T-cell (primary cell): ENCODE results near the gene GPR146. TPM values are rescaled to one million over a fixed set of nuclear protein-coding genes. Genes with fewer than 3 reads are reported as not detected.

Source experiments
- ATAC-seq, 4 experiments: fragments of 200-7000 bp in 3 of 4; fragments of 150-1000 bp in 1 of 4; cut with Tn5 transposase; replicated peaks in 1 of 4; 1 replicate in 3 of 4; 2 replicates in 1 of 4; pipeline ENCODE4 v1.10.0; 2021; ENCODE audit warnings: moderate library complexity in 3 of 4, mild to moderate bottlenecking in 2 of 4, moderate number of reproducible peaks in 1 of 4
- CTCF ChIA-PET, 2 donors: fragments of 300-600 bp; sonication (Branson Sonifier 250); formaldehyde crosslinking; loops; one replicate each; lab custom pipeline; 2022; ENCODE audit warnings: antibody characterized with exemption in 2 of 2; lab: Charles Lee
- POLR2A ChIA-PET, 2 donors: fragments of 300-600 bp; sonication (Branson Sonifier 250); formaldehyde crosslinking; loops; one replicate each; lab custom pipeline; 2022; ENCODE audit warnings: antibody characterized with exemption in 2 of 2; lab: Charles Lee
- DNase-seq, 35 experiments: peaks; one replicate each; pipeline versions ENCODE4 v3.0.0 to v3.0.0-alpha.2; 2013 to 2023
- H3K27ac ChIP-seq: one replicate; pipeline ENCODE4 v1.5.1; 2013; ENCODE audit warnings: low read length
- H3K27me3 ChIP-seq, 2 experiments: replicated peaks in 1 of 2; 1 replicate in 1 of 2; 2 replicates in 1 of 2; pipeline versions ENCODE4 v1.6.1 to v1.7.0; 2013; ENCODE audit warnings: low read length in 1 of 2, mixed read lengths in 1 of 2; ENCODE audit not compliant: control insufficient read depth in 2 of 2, insufficient read depth in 2 of 2; ENCODE audit errors: extremely low read depth in 1 of 2
- H3K36me3 ChIP-seq, 2 donors: 1 replicate in 1 of 2; 2 replicates in 1 of 2; pipeline versions ENCODE4 v1.6.1 to v1.7.0; 2013; ENCODE audit warnings: low read length in 1 of 2; ENCODE audit not compliant: control insufficient read depth in 2 of 2, insufficient read depth in 1 of 2; ENCODE audit errors: extremely low read depth in 1 of 2
- H3K4me1 ChIP-seq, 2 experiments: 1 replicate in 1 of 2; 2 replicates in 1 of 2; pipeline versions ENCODE4 v1.6.1 to v1.7.0; 2013; ENCODE audit warnings: low read length in 2 of 2, mixed read lengths in 1 of 2; ENCODE audit not compliant: insufficient read depth in 2 of 2, control insufficient read depth in 1 of 2; ENCODE audit errors: extremely low read depth in 1 of 2
- H3K4me3 ChIP-seq, 2 donors: 1 replicate in 1 of 2; 2 replicates in 1 of 2; pipeline versions ENCODE4 v1.5.1 to v1.7.0; 2013; ENCODE audit warnings: mild to moderate bottlenecking in 2 of 2, low read length in 1 of 2, moderate library complexity in 1 of 2; ENCODE audit not compliant: control insufficient read depth in 1 of 2; ENCODE audit errors: extremely low read depth in 1 of 2
- H3K9me3 ChIP-seq: 2 replicates; pipeline ENCODE4 v1.7.0; 2013
- H3K27ac Mint-ChIP-seq, 2 donors: one replicate each; pipeline ENCODE4 v1.8.0; 2020 to 2021; ENCODE audit warnings: mild to moderate bottlenecking in 2 of 2, mixed read lengths in 2 of 2
- H3K27me3 Mint-ChIP-seq, 2 donors: one replicate each; pipeline ENCODE4 v1.8.0; 2021 to 2022; ENCODE audit warnings: mixed read lengths in 2 of 2
- H3K36me3 Mint-ChIP-seq: one replicate; pipeline ENCODE4 v1.8.0; 2021; ENCODE audit warnings: mixed read lengths
- H3K4me1 Mint-ChIP-seq, 3 donors: one replicate each; pipeline ENCODE4 v1.8.0; 2020 to 2022; ENCODE audit warnings: mixed read lengths in 3 of 3, mild to moderate bottlenecking in 1 of 3
- H3K4me3 Mint-ChIP-seq, 3 donors: one replicate each; pipeline ENCODE4 v1.8.0; 2020 to 2022; ENCODE audit warnings: mild to moderate bottlenecking in 3 of 3, mixed read lengths in 3 of 3, moderate library complexity in 3 of 3
- H3K9me3 Mint-ChIP-seq, 3 donors: one replicate each; pipeline ENCODE4 v1.8.0; 2020 to 2022; ENCODE audit warnings: mixed read lengths in 3 of 3
- WGBS: methylation state at CpG from one replicate; pipeline ENCODE4 v1.1.5; 2013; ENCODE audit warnings: missing lambda C conversion rate; ENCODE audit not compliant: insufficient coverage; 5-methylcytosine and 5-hydroxymethylcytosine counted together
- total RNA-seq, 35 experiments: library from RNA in 6 of 35; stranded (reverse) in 6 of 35; fragments of 120-200 nt in 1 of 35; gene quantifications; one replicate each; pipeline versions ENCODE4 v1.2.1 to v1.2.4 and lab custom pipeline; 2013 to 2026

Gene GPR146
- total RNA-seq, 5 donors from 2014 or later (not counting 1 experiment from before 2014, with no cell fraction given): 11.9 to 14.7 (median 13.0) TPM

DNA sequence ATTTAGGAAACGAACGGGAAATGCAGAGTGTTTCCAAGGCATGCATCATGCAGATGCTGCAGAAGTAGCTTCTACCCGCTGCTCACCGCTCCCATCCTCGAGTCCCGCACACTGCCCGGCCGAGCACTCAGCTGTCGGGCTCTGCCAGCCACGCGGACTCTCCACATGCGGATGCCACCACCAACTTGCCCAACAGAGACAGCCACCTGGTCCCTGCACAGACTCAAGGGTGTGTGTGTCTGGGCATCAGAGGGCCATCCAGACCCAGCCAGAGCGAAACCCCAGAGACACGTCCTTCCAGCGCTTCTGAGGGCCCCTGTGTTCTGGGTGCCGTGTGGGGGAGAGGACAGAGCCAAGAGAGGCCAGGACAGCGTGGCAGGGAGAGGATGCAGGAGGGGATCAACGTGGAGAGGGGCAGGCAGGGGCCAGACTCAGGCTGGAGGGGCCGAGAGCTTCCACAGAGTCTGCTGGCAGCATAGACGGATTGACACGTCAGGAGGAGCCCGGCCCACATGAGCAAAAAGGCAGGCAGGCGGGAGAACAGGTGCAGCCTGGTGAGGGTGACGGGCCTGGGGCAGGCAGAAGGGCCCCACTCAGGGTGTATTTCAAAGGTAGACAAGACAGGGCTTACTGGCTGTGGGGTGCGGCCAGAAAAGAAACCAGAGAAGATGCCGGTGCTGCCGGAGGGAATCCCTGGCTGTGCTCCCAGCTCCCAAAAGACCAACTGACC, 61.9 kb downstream of the GPR146 start:
- Mint-ChIP-seq H3K4me3 (no peak overlapping the region), H3K36me3 (peaks cover 3% of the 10 kb centered on the region), H3K27me3 (peaks cover 0 to 2% of the 10 kb centered on the region in 2 donors), H3K9me3 (no peaks in the 10 kb centered on the region), H3K4me1 (peaks cover 12 to 23% (median 19%) of the 10 kb centered on the region in 3 donors), H3K27ac (no peak overlapping the region)
- POLR2A ChIA-PET: no interaction called here
- no peaks in the 10 kb centered on the region for H3K9me3 ChIP-seq
- H3K27me3 ChIP-seq: peaks cover 0 to 4% of the 10 kb centered on the region in 2 experiments
- WGBS: 93% methylated on average over 27 of the region's 27 CpGs
- DNase-seq (no peak), ATAC-seq (no peak)
- H3K4me1 ChIP-seq: peaks cover 0 to 15% of the 10 kb centered on the region in 2 experiments
- H3K27ac ChIP-seq: no peak overlapping the region
- no peaks in the 10 kb centered on the region for H3K36me3 ChIP-seq
- H3K4me3 ChIP-seq: no peak overlapping the region
- CTCF ChIA-PET: interaction anchor here in 1 of 2 donors (1.0 kb wide), 1 partner anchor 20 kb away, joined by 8 read pairs; no protein-coding TSS in a partner anchor

DNA sequence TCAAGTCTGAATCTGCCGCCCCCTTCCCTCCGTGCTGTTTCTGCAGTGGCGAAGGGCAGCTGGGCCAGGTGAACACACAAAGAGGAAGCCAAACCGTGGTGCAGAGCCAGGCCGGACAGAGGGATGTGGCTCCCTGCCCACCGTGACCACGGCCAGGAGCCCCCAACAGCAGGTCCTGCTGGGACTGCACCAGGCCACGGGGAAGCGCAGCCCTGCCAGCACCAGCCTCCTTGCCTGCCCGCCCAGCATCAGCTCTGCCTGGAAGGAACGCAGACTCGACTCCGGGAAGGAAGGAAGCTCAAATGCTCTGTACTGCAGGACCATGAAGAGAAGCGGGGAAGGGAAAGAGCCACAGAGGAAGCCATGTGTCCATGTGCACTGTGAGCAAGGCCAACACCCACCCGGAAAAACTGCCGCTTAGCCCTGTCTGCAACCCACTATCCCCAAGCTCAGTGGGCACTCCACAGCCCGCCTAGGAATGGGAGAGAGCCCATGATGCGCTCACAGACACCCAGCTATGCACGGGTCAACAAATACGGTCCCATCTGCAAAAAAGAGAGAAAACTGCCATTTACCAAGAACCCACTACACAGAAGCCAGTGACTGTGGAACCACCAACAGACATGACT, 62.6 kb downstream of the GPR146 start:
- H3K36me3 ChIP-seq: no peaks in the 10 kb centered on the region
- 86% methylated on average over 20 of the region's 20 CpGs for WGBS
- H3K9me3 ChIP-seq: no peaks in the 10 kb centered on the region
- peaks cover 0 to 4% of the 10 kb centered on the region in 2 experiments for H3K27me3 ChIP-seq
- Mint-ChIP-seq H3K36me3 (peaks cover 1% of the 10 kb centered on the region), H3K27me3 (peaks cover 0 to 2% of the 10 kb centered on the region in 2 donors), H3K4me1 (peaks cover 12 to 22% (median 19%) of the 10 kb centered on the region in 3 donors), H3K9me3 (no peaks in the 10 kb centered on the region), H3K4me3 (no peak overlapping the region), H3K27ac (no peak overlapping the region)
- peaks cover 0 to 15% of the 10 kb centered on the region in 2 experiments for H3K4me1 ChIP-seq
- no peak overlapping the region for H3K27ac ChIP-seq
- no peak overlapping the region for H3K4me3 ChIP-seq
- POLR2A ChIA-PET: no interaction called here
- no peak for ATAC-seq
- CTCF ChIA-PET: interaction anchor here in 1 of 2 donors (1.0 kb wide), 1 partner anchor 21 kb away, joined by 8 read pairs; no protein-coding TSS in a partner anchor
- no peak for DNase-seq

DNA sequence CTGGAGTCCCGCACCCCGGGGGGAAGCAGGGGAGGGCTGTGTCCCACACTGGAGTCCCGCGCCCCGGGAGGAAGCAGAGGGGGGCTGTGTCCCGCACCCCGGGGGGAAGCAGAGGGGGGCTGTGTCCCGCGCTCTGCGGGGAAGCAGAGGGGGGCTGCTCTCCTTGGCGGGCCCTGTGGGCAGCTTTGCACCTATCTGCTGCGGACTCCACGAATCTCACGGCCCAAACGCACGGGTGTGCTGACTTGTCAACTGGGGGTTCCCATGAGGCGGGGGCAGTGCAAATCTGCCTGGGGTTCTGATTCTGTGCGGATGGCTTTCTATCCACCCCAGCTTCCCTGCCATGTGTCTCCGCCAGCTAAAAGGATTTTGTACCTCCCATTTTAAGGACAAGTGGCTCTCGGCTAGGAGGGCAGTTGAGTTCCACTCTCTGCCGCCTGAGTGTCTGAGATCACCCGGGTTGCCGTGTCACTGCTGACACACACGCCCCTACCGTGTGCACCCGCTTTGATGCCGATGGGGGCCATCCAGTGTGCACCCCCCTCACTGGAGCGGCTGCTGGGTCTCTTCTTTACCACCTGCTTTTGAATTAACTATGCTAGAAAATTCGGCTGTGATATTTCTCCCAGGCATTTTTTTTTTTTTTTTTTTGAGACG, 64.0 kb downstream of the GPR146 start:
- Histone ChIP-seq H3K27ac (no peak overlapping the region), H3K4me1 (peaks cover 0 to 8% of the 10 kb centered on the region in 2 experiments), H3K4me3 (no peak overlapping the region), H3K9me3 (no peaks in the 10 kb centered on the region), H3K36me3 (no peaks in the 10 kb centered on the region), H3K27me3 (peaks cover 0 to 2% of the 10 kb centered on the region in 2 experiments)
- Mint-ChIP-seq H3K4me3 (no peak overlapping the region), H3K27me3 (no peaks in the 10 kb centered on the region), H3K4me1 (peaks cover 12 to 19% (median 15%) of the 10 kb centered on the region in 3 donors), H3K36me3 (no peaks in the 10 kb centered on the region), H3K9me3 (no peaks in the 10 kb centered on the region), H3K27ac (no peak overlapping the region)
- ATAC-seq (no peak), DNase-seq (no peak)
- 80% methylated on average over 23 of the region's 30 CpGs for WGBS
- ChIA-PET POLR2A (no interaction called here), CTCF (no interaction called here)

Other genes starting within 250 kb of the GPR146 start
- gene SUN1, start 212.1 kb upstream of the GPR146 start, total RNA-seq: 100 to 1,000 TPM in 3 of 5 donors, 10 to 100 TPM in 2; 90.8 to 299 (median 279) TPM
- gene GET4, start 168.0 kb upstream of the GPR146 start, total RNA-seq: 10 to 100 TPM; 52.2 to 76.4 (median 54.7) TPM
- gene ADAP1, start 89.9 kb upstream of the GPR146 start, total RNA-seq: 10 to 100 TPM; 10.6 to 26.9 (median 23.5) TPM
- gene COX19, start 69.0 kb upstream of the GPR146 start, total RNA-seq: 10 to 100 TPM; 38.0 to 50.9 (median 43.7) TPM
- under 1 TPM in 1 of 5 donors, not detected in 4; 0.19 TPM for gene CYP2W1, start 61.4 kb upstream of the GPR146 start, total RNA-seq
- gene GPER1, start 43.6 kb downstream of the GPR146 start, total RNA-seq: under 1 TPM in 3 of 5 donors, not detected in 2; 0.23 to 0.41 (median 0.26) TPM
- gene ZFAND2A, start 115.7 kb downstream of the GPR146 start, total RNA-seq: 10 to 100 TPM; 26.6 to 77.3 (median 30.1) TPM
- not detected for gene UNCX, start 188.3 kb downstream of the GPR146 start, total RNA-seq